HEK293 (cell line): ENCODE results near the gene PAXX.

Experiments
- CTCF ChIA-PET: fragments of 350-600 bp; formaldehyde crosslinking; extraction: SDS; loops from one replicate; lab custom pipeline; 2021; ENCODE audit warnings: antibody characterized with exemption; lab: Yijun Ruan, JAX
- POLR2A ChIA-PET: fragments of 300-600 bp; formaldehyde crosslinking; extraction: SDS; loops from one replicate; lab custom pipeline; 2020; ENCODE audit warnings: antibody characterized with exemption, inconsistent platforms; lab: Yijun Ruan, JAX
- H3K27ac ChIP-seq: fragments of 200-500 bp; sonication (Bioruptor generic); 2 replicates; pipeline ENCODE4 v1.5.1; 2014; ENCODE audit warnings: low read depth, low read length, control low read depth, inconsistent platforms; ENCODE audit errors: extremely low read depth
- H3K36me3 ChIP-seq, 2 experiments: fragments of 200-500 bp in 1 of 2; sonication (Bioruptor generic) in 1 of 2; 1 replicate in 1 of 2; 2 replicates in 1 of 2; pipeline ENCODE4 v1.5.1; 2014 to 2017; ENCODE audit warnings: inconsistent platforms in 2 of 2, low read length in 2 of 2; ENCODE audit not compliant: control insufficient read depth in 2 of 2, insufficient read depth in 1 of 2
- H3K4me1 ChIP-seq: fragments of 200-500 bp; sonication (Bioruptor generic); 2 replicates; pipeline ENCODE4 v1.5.1; 2014; ENCODE audit warnings: mild to moderate bottlenecking, low read length, inconsistent platforms; ENCODE audit not compliant: control insufficient read depth, insufficient read depth
- H3K4me3 ChIP-seq: 2 replicates; pipeline ENCODE4 v1.5.1; 2011; ENCODE audit warnings: low read depth, mild to moderate bottlenecking, control low read depth, low read length, moderate library complexity
- H3K9me3 ChIP-seq: fragments of 200-500 bp; sonication (Bioruptor generic); 2 replicates; pipeline ENCODE4 v1.5.1; 2014; ENCODE audit warnings: low read depth, low read length, inconsistent platforms; ENCODE audit not compliant: control insufficient read depth, insufficient read depth
- GLIS1 ChIP-seq: fragments of 450-650 bp; formaldehyde crosslinking; IDR thresholded peaks from 2 replicates; pipeline ENCODE4 v1.5.1; 2016; ENCODE audit warnings: missing biosample characterization, missing genetic modification characterization
- GLIS2 ChIP-seq: fragments of 450-650 bp; formaldehyde crosslinking; IDR thresholded peaks from 2 replicates; pipeline ENCODE4 v1.5.1; 2016; ENCODE audit warnings: missing biosample characterization, missing genetic modification characterization
- YY2 ChIP-seq: fragments of 450-650 bp; formaldehyde crosslinking; IDR thresholded peaks from 2 replicates; pipeline ENCODE4 v1.5.1; 2016; ENCODE audit warnings: missing biosample characterization, missing genetic modification characterization
- ZNF112 ChIP-seq: fragments of 450-650 bp; formaldehyde crosslinking; IDR thresholded peaks from 2 replicates; pipeline ENCODE4 v1.5.0; 2017; ENCODE audit warnings: missing biosample characterization, missing genetic modification characterization
- ZNF19 ChIP-seq: fragments of 450-650 bp; formaldehyde crosslinking; IDR thresholded peaks from 2 replicates; pipeline ENCODE4; 2016; ENCODE audit warnings: missing biosample characterization, missing genetic modification characterization, low read depth
- ZNF24 ChIP-seq: fragments of 450-650 bp; formaldehyde crosslinking; IDR thresholded peaks from 2 replicates; pipeline ENCODE4 v1.5.1; 2016; ENCODE audit warnings: missing biosample characterization, missing genetic modification characterization
- ZNF350 ChIP-seq: fragments of 450-650 bp; formaldehyde crosslinking; IDR thresholded peaks from 2 replicates; pipeline ENCODE4 v1.5.0; 2017; ENCODE audit warnings: missing biosample characterization, mild to moderate bottlenecking, missing genetic modification characterization
- ZNF391 ChIP-seq: fragments of 450-650 bp; formaldehyde crosslinking; IDR thresholded peaks from 2 replicates; pipeline ENCODE4 v1.5.1; 2016; ENCODE audit warnings: low read depth, missing biosample characterization, missing genetic modification characterization, borderline replicate concordance
- ZNF600 ChIP-seq: fragments of 450-650 bp; formaldehyde crosslinking; IDR thresholded peaks from 2 replicates; pipeline ENCODE4 v1.5.1; 2016; ENCODE audit warnings: missing biosample characterization, missing genetic modification characterization
- ZSCAN30 ChIP-seq: fragments of 450-650 bp; IDR thresholded peaks from 2 replicates; pipeline ENCODE4 v1.5.1; 2018; ENCODE audit warnings: missing biosample characterization, mild to moderate bottlenecking, missing genetic modification characterization, moderate library complexity
- TF ChIP-seq, protein P1 (sequence below): fragments of 450-650 bp; formaldehyde crosslinking; IDR thresholded peaks from 2 replicates; pipeline ENCODE4 v1.5.1; 2016; ENCODE audit warnings: missing biosample characterization, missing genetic modification characterization
- TF ChIP-seq, protein P2 (sequence below): fragments of 450-650 bp; formaldehyde crosslinking; IDR thresholded peaks from 2 replicates; pipeline ENCODE4 v1.5.1; 2016; ENCODE audit warnings: missing biosample characterization, missing genetic modification characterization
- TF ChIP-seq, protein P3 (sequence below): fragments of 450-650 bp; formaldehyde crosslinking; IDR thresholded peaks from 2 replicates; pipeline ENCODE4 v1.5.1; 2016; ENCODE audit warnings: missing biosample characterization, missing genetic modification characterization

The PAXX gene

GRCh38 chr9:136979769-136980587 is 12.2 kb upstream of the PAXX start (continued):
- TF ChIP-seq, protein P1, sequence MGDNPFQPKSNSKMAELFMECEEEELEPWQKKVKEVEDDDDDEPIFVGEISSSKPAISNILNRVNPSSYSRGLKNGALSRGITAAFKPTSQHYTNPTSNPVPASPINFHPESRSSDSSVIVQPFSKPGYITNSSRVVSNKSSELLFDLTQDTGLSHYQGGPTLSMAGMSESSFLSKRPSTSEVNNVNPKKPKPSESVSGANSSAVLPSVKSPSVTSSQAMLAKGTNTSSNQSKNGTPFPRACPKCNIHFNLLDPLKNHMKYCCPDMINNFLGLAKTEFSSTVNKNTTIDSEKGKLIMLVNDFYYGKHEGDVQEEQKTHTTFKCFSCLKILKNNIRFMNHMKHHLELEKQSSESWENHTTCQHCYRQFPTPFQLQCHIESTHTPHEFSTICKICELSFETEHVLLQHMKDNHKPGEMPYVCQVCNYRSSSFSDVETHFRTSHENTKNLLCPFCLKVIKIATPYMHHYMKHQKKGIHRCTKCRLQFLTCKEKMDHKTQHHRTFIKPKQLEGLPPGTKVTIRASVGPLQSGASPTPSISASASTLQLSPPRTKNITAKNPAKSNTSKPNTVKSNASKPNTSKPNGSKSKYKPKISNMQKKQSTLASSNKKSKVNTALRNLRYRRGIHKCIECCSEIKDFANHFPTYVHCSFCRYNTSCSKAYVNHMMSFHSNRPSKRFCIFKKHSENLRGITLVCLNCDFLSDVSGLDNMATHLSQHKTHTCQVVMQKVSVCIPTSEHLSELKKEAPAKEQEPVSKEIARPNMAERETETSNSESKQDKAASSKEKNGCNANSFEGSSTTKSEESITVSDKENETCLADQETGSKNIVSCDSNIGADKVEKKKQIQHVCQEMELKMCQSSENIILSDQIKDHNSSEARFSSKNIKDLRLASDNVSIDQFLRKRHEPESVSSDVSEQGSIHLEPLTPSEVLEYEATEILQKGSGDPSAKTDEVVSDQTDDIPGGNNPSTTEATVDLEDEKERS (tag by site-specific recombination) = no peak

GRCh38 chr9:136980669-136981478 is 11.3 kb upstream of the PAXX start:
- CTCF ChIA-PET = interaction anchor here (0.8 to 1.4 kb wide), 3 partner anchors 12 to 48 kb away, joined by 3 to 4 read pairs (median 3); partner anchors contain the start of gene PAXX

GRCh38 chr9:136981588-136982231 is 10.5 kb upstream of the PAXX start:
- CTCF ChIA-PET = interaction anchor here (0.8 to 1.4 kb wide), 3 partner anchors 11 to 47 kb away, joined by 3 to 4 read pairs (median 3); partner anchors contain the start of gene PAXX

More at GRCh38 chr9:136980669-136981478, 11.3 kb upstream of the PAXX start:
- Histone ChIP-seq H3K9me3 (no peaks in the 10 kb centered on the region), H3K36me3 (no peaks in the 10 kb centered on the region), H3K4me1 (no peaks in the 10 kb centered on the region), H3K27ac (no peak overlapping the region), H3K4me3 (no peak overlapping the region)
- POLR2A ChIA-PET = interaction anchor here (2.5 kb wide), 1 partner anchor 11 kb away, joined by 13 read pairs; the partner anchor contains the start of gene PAXX
- TF ChIP-seq ZNF350 (tag by site-specific recombination) (no peak), ZNF24 (tag by site-specific recombination) (peak; percentile 98), ZSCAN30 (no peak), YY2 (tag by site-specific recombination) (no peak), ZNF19 (tag by site-specific recombination) (no peak), ZNF600 (tag by site-specific recombination) (0 out of 2 replicates have a peak, but pooled peaks have one; percentile 14)
- TF ChIP-seq, protein P2, sequence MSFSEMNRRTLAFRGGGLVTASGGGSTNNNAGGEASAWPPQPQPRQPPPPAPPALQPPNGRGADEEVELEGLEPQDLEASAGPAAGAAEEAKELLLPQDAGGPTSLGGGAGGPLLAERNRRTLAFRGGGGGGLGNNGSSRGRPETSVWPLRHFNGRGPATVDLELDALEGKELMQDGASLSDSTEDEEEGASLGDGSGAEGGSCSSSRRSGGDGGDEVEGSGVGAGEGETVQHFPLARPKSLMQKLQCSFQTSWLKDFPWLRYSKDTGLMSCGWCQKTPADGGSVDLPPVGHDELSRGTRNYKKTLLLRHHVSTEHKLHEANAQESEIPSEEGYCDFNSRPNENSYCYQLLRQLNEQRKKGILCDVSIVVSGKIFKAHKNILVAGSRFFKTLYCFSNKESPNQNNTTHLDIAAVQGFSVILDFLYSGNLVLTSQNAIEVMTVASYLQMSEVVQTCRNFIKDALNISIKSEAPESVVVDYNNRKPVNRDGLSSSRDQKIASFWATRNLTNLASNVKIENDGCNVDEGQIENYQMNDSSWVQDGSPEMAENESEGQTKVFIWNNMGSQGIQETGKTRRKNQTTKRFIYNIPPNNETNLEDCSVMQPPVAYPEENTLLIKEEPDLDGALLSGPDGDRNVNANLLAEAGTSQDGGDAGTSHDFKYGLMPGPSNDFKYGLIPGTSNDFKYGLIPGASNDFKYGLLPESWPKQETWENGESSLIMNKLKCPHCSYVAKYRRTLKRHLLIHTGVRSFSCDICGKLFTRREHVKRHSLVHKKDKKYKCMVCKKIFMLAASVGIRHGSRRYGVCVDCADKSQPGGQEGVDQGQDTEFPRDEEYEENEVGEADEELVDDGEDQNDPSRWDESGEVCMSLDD (tag by site-specific recombination) = no peak

More at GRCh38 chr9:136981588-136982231, 10.5 kb upstream of the PAXX start:
- no peaks in the 10 kb centered on the region for H3K9me3 ChIP-seq
- H3K27ac ChIP-seq = no peak overlapping the region
- no peak overlapping the region for H3K4me3 ChIP-seq
- no peaks in the 10 kb centered on the region for H3K36me3 ChIP-seq
- TF ChIP-seq ZNF112 (tag by site-specific recombination) = no peak
- TF ChIP-seq, protein P3, sequence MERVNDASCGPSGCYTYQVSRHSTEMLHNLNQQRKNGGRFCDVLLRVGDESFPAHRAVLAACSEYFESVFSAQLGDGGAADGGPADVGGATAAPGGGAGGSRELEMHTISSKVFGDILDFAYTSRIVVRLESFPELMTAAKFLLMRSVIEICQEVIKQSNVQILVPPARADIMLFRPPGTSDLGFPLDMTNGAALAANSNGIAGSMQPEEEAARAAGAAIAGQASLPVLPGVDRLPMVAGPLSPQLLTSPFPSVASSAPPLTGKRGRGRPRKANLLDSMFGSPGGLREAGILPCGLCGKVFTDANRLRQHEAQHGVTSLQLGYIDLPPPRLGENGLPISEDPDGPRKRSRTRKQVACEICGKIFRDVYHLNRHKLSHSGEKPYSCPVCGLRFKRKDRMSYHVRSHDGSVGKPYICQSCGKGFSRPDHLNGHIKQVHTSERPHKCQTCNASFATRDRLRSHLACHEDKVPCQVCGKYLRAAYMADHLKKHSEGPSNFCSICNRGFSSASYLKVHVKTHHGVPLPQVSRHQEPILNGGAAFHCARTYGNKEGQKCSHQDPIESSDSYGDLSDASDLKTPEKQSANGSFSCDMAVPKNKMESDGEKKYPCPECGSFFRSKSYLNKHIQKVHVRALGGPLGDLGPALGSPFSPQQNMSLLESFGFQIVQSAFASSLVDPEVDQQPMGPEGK (tag by site-specific recombination) = no peak
- peak; percentile 71 for TF ChIP-seq GLIS1 (tag by site-specific recombination)
- peak; percentile 8; the same call in 1 of the 2 replicates for TF ChIP-seq GLIS2 (tag by site-specific recombination)
- no peak for TF ChIP-seq ZNF391
- POLR2A ChIA-PET = interaction anchor here (2.5 kb wide), 1 partner anchor 11 kb away, joined by 13 read pairs; the partner anchor contains the start of gene PAXX
- no peaks in the 10 kb centered on the region for H3K4me1 ChIP-seq
